ENCODE results near the gene C15orf62.

The C15orf62 gene

GRCh38 chr15:40769274-40770146, at the start of gene C15orf62:
C15orf62 (plus strand) TSS chr15:40769980; CDS start chr15:40770496, 516 bp downstream.
- DNase-seq (ENCODE audit: low spot score) = no peak

GRCh38 chr15:40721701-40722100, 48.1 kb upstream of the C15orf62 start:
- no peak for DNase-seq (ENCODE audit: low spot score)

- no peak for DNase-seq (ENCODE audit: low spot score)
Observed at GRCh38 chr15:40722354-40722753, 47.4 kb upstream of the C15orf62 start.

GRCh38 chr15:40722934-40723333, 46.8 kb upstream of the C15orf62 start:
- no peak for DNase-seq (ENCODE audit: low spot score)

- DNase-seq (ENCODE audit: low spot score) = no peak
Observed at GRCh38 chr15:40723919-40724318, 45.9 kb upstream of the C15orf62 start.

- DNase-seq (ENCODE audit: low spot score) = no peak
Observed at GRCh38 chr15:40731034-40731433, 38.7 kb upstream of the C15orf62 start.

GRCh38 chr15:40736575-40736974, 33.2 kb upstream of the C15orf62 start:
- DNase-seq (ENCODE audit: low spot score) = no peak

- no peak for DNase-seq (ENCODE audit: low spot score)
Observed at GRCh38 chr15:40737048-40737447, 32.7 kb upstream of the C15orf62 start.

- no peak for DNase-seq (ENCODE audit: low spot score)
Observed at GRCh38 chr15:40739047-40739446, 30.7 kb upstream of the C15orf62 start.

- no peak for DNase-seq (ENCODE audit: low spot score)
Observed at GRCh38 chr15:40739854-40740253, 29.9 kb upstream of the C15orf62 start.

GRCh38 chr15:40743485-40743901, 26.3 kb upstream of the C15orf62 start:
- DNase-seq (ENCODE audit: low spot score) = no peak

- no peak for DNase-seq (ENCODE audit: low spot score)
Observed at GRCh38 chr15:40743921-40744814, 25.6 kb upstream of the C15orf62 start.

GRCh38 chr15:40744815-40745152, 25.0 kb upstream of the C15orf62 start:
- no peak for DNase-seq (ENCODE audit: low spot score)

- DNase-seq (ENCODE audit: low spot score) = no peak
Observed at GRCh38 chr15:40746916-40747418, 22.8 kb upstream of the C15orf62 start.

- no peak for DNase-seq (ENCODE audit: low spot score)
Observed at GRCh38 chr15:40747685-40748631, 21.8 kb upstream of the C15orf62 start.

GRCh38 chr15:40749151-40749630, 20.6 kb upstream of the C15orf62 start:
- no peak for DNase-seq (ENCODE audit: low spot score)

GRCh38 chr15:40750885-40751284, 18.9 kb upstream of the C15orf62 start:
- no peak for DNase-seq (ENCODE audit: low spot score)

- no peak for DNase-seq (ENCODE audit: low spot score)
Observed at GRCh38 chr15:40751745-40752144, 18.0 kb upstream of the C15orf62 start.

- DNase-seq (ENCODE audit: low spot score) = peak; percentile 60
Observed at GRCh38 chr15:40754574-40754882, 15.3 kb upstream of the C15orf62 start.

GRCh38 chr15:40754883-40755811, 14.6 kb upstream of the C15orf62 start, which contains the start of gene RMDN3:
RMDN3 (minus strand) TSS chr15:40755254; CDS start chr15:40754783, 471 bp downstream.
- peak; percentile 96 for DNase-seq (ENCODE audit: low spot score)

All from ecto neural progenitor cell (in vitro differentiated cells).